ENCODE measurements around the gene IL27RA.

Gene IL27RA

GRCh38 chr19:14094854-14095253 is 63.3 kb downstream of the IL27RA start:
- H3K27ac ChIP-seq: no peak overlapping the region
- 0 out of 2 replicates have a peak, but pooled peaks cover 5% of the 10 kb centered on the region for H3K9me3 ChIP-seq (ENCODE audit: low read depth, low read length)
- no peak overlapping the region for H3K9ac ChIP-seq (ENCODE audit: insufficient read length)
- no peak overlapping the region for H3K4me3 ChIP-seq
- 0 out of 2 replicates have a peak, but pooled peaks cover 2% of the 10 kb centered on the region for H3K36me3 ChIP-seq (ENCODE audit: insufficient read depth, low read length)
- TF ChIP-seq FOXP2 (optimal IDR thresholded peaks at IDR 0.05; ENCODE audit: control extremely low read depth, extremely low read length, insufficient read depth): no peak
- TF ChIP-seq EZH2 (IDR thresholded peaks at IDR 0.05): no peak
- TF ChIP-seq POLR2AphosphoS5 (IDR thresholded peaks at IDR 0.05; ENCODE audit: borderline replicate concordance, low read depth, low read length): no peak
- no peak for DNase-seq (ENCODE audit: low read depth, low spot score)

DNA sequence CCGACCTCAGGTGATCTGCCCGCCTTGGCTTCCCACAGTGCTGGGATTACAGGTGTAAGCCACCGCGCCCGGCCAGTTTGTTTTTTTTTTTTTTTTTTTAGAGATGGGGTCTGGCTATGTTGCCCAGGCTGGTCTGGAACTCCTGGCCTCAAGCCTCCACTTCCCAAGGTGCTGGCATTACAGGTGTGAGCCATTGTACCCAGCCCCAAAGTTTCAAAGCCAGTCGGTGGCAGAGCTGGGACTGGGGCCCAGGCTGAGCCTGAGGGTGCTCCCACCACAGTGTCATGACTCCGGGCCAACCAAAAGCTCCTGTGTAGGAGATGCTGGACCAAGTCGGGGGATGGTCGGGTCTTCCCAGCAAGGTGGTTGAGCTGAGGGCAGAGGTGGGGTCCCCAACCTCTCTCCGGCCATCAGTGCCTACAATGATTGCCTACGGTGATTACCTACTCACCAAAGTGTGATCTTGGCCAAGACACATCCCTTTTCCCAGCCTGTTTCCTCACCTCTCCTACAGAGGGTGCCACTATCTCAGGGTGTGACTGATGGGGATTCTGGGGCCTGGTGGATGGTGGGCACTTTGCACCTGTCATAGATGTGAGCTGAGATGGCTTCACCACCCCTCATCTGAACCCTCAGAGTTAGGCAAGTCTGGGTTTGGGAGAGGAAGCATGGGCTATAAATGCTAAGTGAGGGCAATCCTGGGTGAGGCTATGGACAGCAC is 64.9 kb downstream of the IL27RA start:
- peaks cover 2% of the 10 kb centered on the region; the same call in 1 of the 2 replicates for H3K36me3 ChIP-seq (ENCODE audit: insufficient read depth, low read length)
- H3K9me3 ChIP-seq (ENCODE audit: low read depth, low read length): 0 out of 2 replicates have a peak, but pooled peaks cover 5% of the 10 kb centered on the region
- no peak for DNase-seq (ENCODE audit: low read depth, low spot score)
- no peak overlapping the region for H3K4me3 ChIP-seq
- H3K9ac ChIP-seq (ENCODE audit: insufficient read length): no peak overlapping the region
- TF ChIP-seq POLR2AphosphoS5 (IDR thresholded peaks at IDR 0.05; ENCODE audit: borderline replicate concordance, low read depth, low read length) (no peak), FOXP2 (optimal IDR thresholded peaks at IDR 0.05; ENCODE audit: control extremely low read depth, extremely low read length, insufficient read depth) (no peak), EZH2 (IDR thresholded peaks at IDR 0.05) (no peak)
- no peak overlapping the region for H3K27ac ChIP-seq

DNA sequence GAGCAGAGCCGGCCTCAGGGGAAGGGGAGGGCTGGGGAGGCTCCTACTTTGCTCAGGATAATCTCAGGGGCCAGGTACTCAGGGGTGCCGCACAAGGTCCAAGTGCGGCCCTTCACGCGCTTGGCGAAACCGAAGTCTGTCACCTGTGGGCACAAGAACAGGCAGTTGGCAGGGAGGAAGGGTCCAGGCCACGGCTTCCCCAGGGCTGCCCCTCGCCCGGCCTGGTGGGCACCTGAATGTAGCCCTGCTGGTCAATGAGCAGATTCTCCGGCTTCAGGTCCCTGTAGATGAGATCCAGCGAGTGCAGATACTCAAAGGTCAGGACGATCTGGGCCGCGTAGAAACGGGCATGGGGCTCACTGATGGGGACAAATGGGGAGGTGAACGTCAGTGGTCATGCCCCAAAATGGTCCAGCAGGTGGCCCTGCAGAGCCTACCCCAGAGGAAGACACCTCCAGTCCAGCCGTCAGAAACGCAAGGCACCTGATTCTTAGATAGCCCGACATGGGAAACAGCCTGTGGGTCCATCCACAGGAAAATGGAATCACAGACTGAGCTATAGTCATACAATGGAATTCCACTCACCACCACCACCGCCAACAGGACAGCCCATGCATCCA is 66.1 kb downstream of the IL27RA start:
- no peak for DNase-seq (ENCODE audit: low read depth, low spot score)
- Histone ChIP-seq H3K9me3 (ENCODE audit: low read depth, low read length) (0 out of 2 replicates have a peak, but pooled peaks cover 5% of the 10 kb centered on the region), H3K27ac (no peak overlapping the region), H3K9ac (ENCODE audit: insufficient read length) (no peak overlapping the region), H3K36me3 (ENCODE audit: insufficient read depth, low read length) (peaks cover 6% of the 10 kb centered on the region; the same call in 1 of the 2 replicates), H3K4me3 (no peak overlapping the region)
- TF ChIP-seq EZH2 (IDR thresholded peaks at IDR 0.05) (no peak), FOXP2 (optimal IDR thresholded peaks at IDR 0.05; ENCODE audit: control extremely low read depth, extremely low read length, insufficient read depth) (no peak), POLR2AphosphoS5 (IDR thresholded peaks at IDR 0.05; ENCODE audit: borderline replicate concordance, low read depth, low read length) (no peak)

DNA sequence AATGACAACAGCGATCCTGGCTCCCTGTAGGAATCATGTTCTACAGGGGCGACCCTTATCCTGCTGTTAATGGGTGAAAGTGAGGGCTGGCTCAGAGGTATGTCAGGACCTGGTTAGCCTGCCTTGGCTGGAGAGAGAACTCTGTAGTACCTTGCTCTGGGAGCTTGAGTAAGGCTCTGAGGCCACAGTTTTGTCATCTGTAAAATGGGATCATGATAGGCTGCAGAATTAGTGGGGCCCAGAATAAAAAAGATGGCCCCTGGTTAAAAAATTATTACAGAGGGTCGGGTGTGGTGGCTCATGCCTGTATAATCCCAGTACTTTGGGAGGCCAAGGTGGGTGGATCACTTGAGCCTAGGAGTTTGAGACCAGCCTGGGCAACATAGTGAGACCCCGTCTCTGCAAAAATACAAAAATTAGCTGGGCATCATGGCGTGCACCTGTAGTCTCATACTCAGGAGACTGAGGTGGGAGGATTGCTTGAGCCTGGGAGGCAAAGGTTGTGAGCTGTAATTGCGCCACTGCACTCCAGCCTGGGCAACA is 69.5 kb downstream of the IL27RA start:
- TF ChIP-seq EZH2 (IDR thresholded peaks at IDR 0.05): no peak
- no peak for TF ChIP-seq POLR2AphosphoS5 (IDR thresholded peaks at IDR 0.05; ENCODE audit: borderline replicate concordance, low read depth, low read length)
- no peak for TF ChIP-seq FOXP2 (optimal IDR thresholded peaks at IDR 0.05; ENCODE audit: control extremely low read depth, extremely low read length, insufficient read depth)
- Histone ChIP-seq H3K36me3 (ENCODE audit: insufficient read depth, low read length) (peaks cover 4% of the 10 kb centered on the region; the same call in 1 of the 2 replicates), H3K9ac (ENCODE audit: insufficient read length) (no peak overlapping the region), H3K27ac (no peak overlapping the region), H3K4me3 (no peak overlapping the region), H3K9me3 (ENCODE audit: low read depth, low read length) (no peaks in the 10 kb centered on the region)
- DNase-seq (ENCODE audit: low read depth, low spot score): no peak

DNA sequence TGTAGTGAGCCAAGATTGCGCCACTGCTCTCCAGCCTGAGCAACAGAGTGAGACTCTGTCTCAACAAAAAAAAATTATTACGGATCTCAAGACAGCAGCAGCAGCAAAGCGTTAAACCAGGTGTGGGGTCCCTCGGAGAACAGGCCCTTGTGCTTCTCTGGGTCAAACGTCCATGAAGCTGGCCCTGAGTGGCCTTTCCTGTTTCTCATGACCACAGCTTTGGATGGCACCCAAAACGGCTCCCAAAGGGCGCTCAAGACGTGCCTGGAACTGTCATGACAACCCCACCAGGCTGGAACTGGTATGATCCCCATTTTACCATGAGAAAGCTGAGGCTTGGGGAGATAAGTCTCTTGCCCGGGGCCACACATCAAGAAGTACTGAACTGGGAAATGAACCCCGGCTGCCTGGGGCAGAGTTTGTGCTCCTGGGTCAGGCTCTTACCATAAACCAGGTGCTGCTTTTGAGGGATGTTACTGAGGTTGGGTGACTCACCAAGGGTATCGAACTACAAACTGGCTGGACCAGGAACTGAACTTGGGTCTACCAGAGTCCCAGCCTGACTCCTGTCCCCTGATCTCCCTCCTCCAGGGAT is 70.6 kb downstream of the IL27RA start:
- Histone ChIP-seq H3K9ac (ENCODE audit: insufficient read length) (no peak overlapping the region), H3K27ac (no peak overlapping the region), H3K4me3 (no peak overlapping the region), H3K9me3 (ENCODE audit: low read depth, low read length) (no peaks in the 10 kb centered on the region), H3K36me3 (ENCODE audit: insufficient read depth, low read length) (peaks cover 4% of the 10 kb centered on the region; the same call in 1 of the 2 replicates)
- TF ChIP-seq POLR2AphosphoS5 (IDR thresholded peaks at IDR 0.05; ENCODE audit: borderline replicate concordance, low read depth, low read length) (no peak), FOXP2 (optimal IDR thresholded peaks at IDR 0.05; ENCODE audit: control extremely low read depth, extremely low read length, insufficient read depth) (no peak), EZH2 (IDR thresholded peaks at IDR 0.05) (no peak)
- DNase-seq (ENCODE audit: low read depth, low spot score): no peak

DNA sequence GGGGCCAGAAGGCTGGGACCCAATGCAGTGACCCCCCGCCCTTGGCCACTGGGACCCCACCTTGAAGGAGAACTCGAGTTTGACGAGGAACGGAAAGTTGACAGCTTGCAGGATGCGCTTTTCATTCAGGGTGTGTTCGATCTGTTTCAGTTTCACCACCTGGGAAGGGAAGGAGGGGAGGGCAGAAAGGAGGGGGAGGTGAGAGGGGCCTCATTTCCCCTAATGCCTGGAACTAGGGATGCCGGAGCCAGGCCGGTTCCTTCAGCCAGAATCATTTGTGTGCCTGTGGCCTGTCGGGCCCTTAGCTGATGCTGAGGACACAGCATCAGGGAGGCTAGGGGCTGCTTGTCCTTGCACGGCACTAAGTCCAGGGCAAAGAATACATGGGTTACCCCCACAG is 71.2 kb downstream of the IL27RA start:
- H3K27ac ChIP-seq: no peak overlapping the region
- peaks cover 4% of the 10 kb centered on the region; the same call in 1 of the 2 replicates for H3K36me3 ChIP-seq (ENCODE audit: insufficient read depth, low read length)
- no peaks in the 10 kb centered on the region for H3K9me3 ChIP-seq (ENCODE audit: low read depth, low read length)
- no peak overlapping the region for H3K9ac ChIP-seq (ENCODE audit: insufficient read length)
- no peak overlapping the region for H3K4me3 ChIP-seq
- no peak for DNase-seq (ENCODE audit: low read depth, low spot score)
- no peak for TF ChIP-seq POLR2AphosphoS5 (IDR thresholded peaks at IDR 0.05; ENCODE audit: borderline replicate concordance, low read depth, low read length)
- TF ChIP-seq FOXP2 (optimal IDR thresholded peaks at IDR 0.05; ENCODE audit: control extremely low read depth, extremely low read length, insufficient read depth): no peak
- no peak for TF ChIP-seq EZH2 (IDR thresholded peaks at IDR 0.05)
